ENCODE data around the gene VTA1. TPM values are rescaled to one million over a fixed set of nuclear protein-coding genes. Genes with fewer than 3 reads are reported as not detected.
"Not testable (repeated sequence)": the region's sequence is repeated elsewhere in the genome, so short reads cannot be mapped to it uniquely, and the experiment has no call there.

The VTA1 gene
- total and polyA plus RNA-seq, 2 donors (not counting 1 experiment from before 2014, with no cell fraction given) = 19.8 to 27.9 TPM

GRCh38 chr6:142132625-142133024 is 14.4 kb upstream of the VTA1 start, which contains the start of gene GJE1:
Gene GJE1, plus strand, starts transcription at chr6:142132925. Its CDS starts 234 bp downstream, at chr6:142133159.
- no peak for DNase-seq

GRCh38 chr6:142138876-142139275 is 8.2 kb upstream of the VTA1 start:
- H3K4me2 ChIP-seq (replicated peaks; ENCODE audit: low read depth, low read length, poor library complexity, severe bottlenecking) = no peak overlapping the region
- H3K9me3 ChIP-seq (ENCODE audit: control extremely low read depth in 1 of 3, control insufficient read depth in 2 of 3, insufficient read depth in 1 of 3, low read length in 2 of 3) = no peaks in the 10 kb centered on the region
- H3K27me3 ChIP-seq (replicated peaks in 1 of 4; ENCODE audit: control extremely low read depth in 1 of 4, control insufficient read depth in 3 of 4, insufficient read depth in 4 of 4, low read length in 3 of 4) = peaks cover 0 to 11% (median 3%) of the 10 kb centered on the region in 4 experiments
- no peaks in the 10 kb centered on the region for H3K4me1 ChIP-seq (ENCODE audit: control insufficient read depth in 2 of 2, insufficient read depth in 2 of 2, low read length in 2 of 2)
- no peaks in the 10 kb centered on the region for H3K79me2 ChIP-seq (ENCODE audit: control insufficient read depth, insufficient read depth, low read length)
- no peaks in the 10 kb centered on the region for H4K20me1 ChIP-seq (ENCODE audit: control insufficient read depth, insufficient read depth, low read length, poor library complexity, severe bottlenecking)
- no peaks in the 10 kb centered on the region for H3K36me3 ChIP-seq (replicated peaks in 1 of 2; ENCODE audit: control extremely low read depth in 1 of 2, control insufficient read depth in 1 of 2, extremely low read depth in 1 of 2, insufficient read depth in 2 of 2, low read length in 1 of 2)
- ChIA-PET CTCF (no interaction called here), POLR2A (no interaction called here)
- Mint-ChIP-seq H3K27ac (no peak overlapping the region), H3K4me1 (no peaks in the 10 kb centered on the region), H3K9me3 (ENCODE audit: insufficient read depth) (no peaks in the 10 kb centered on the region), H3K4me3 (no peak overlapping the region), H3K27me3 (peaks cover 11% of the 10 kb centered on the region)
- DNase-seq (no peak), ATAC-seq (ENCODE audit: low read depth) (no peak)
- WGBS (ENCODE audit: insufficient coverage) = no CpG with 5 or more reads among the region's 2 CpGs
- no peak overlapping the region for H2AFZ ChIP-seq (ENCODE audit: insufficient read depth, low read depth, low read length, poor library complexity, severe bottlenecking)
- H3K4me3 ChIP-seq (ENCODE audit: control extremely low read depth in 1 of 5, extremely low read depth in 1 of 5, insufficient read depth in 1 of 5, low read depth in 2 of 5, low read length in 4 of 5) = no peak overlapping the region
- TF ChIP-seq EZH2 (IDR thresholded peaks at IDR 0.05; ENCODE audit: borderline replicate concordance, insufficient read depth, low read depth, low read length, poor library complexity, severe bottlenecking) (no peak), CTCF (IDR thresholded peaks at IDR 0.05) (no peak)
- no peak overlapping the region for H3K9ac ChIP-seq (ENCODE audit: low read length)
- H3K27ac ChIP-seq (ENCODE audit: low read length in 2 of 2) = no peak overlapping the region
- intact Hi-C loops (cut with micrococcal nuclease) = no loop called here

More at GRCh38 chr6:142132625-142133024, 14.4 kb upstream of the VTA1 start, which contains the start of gene GJE1:
- Mint-ChIP-seq H3K4me1 (no peaks in the 10 kb centered on the region), H3K27me3 (peaks cover 20% of the 10 kb centered on the region), H3K9me3 (ENCODE audit: insufficient read depth) (no peaks in the 10 kb centered on the region), H3K27ac (no peak within 1 kb of the TSS), H3K4me3 (no peak within 1 kb of the TSS)
- Histone ChIP-seq H3K9me3 (ENCODE audit: control extremely low read depth in 1 of 3, control insufficient read depth in 2 of 3, insufficient read depth in 1 of 3, low read length in 2 of 3) (no peaks in the 10 kb centered on the region), H3K36me3 (replicated peaks in 1 of 2; ENCODE audit: control extremely low read depth in 1 of 2, control insufficient read depth in 1 of 2, extremely low read depth in 1 of 2, insufficient read depth in 2 of 2, low read length in 1 of 2) (no peaks in the 10 kb centered on the region), H3K27me3 (replicated peaks in 1 of 4; ENCODE audit: control extremely low read depth in 1 of 4, control insufficient read depth in 3 of 4, insufficient read depth in 4 of 4, low read length in 3 of 4) (peaks cover 0 to 22% (median 3%) of the 10 kb centered on the region in 4 experiments), H2AFZ (ENCODE audit: insufficient read depth, low read depth, low read length, poor library complexity, severe bottlenecking) (no peak within 1 kb of the TSS), H4K20me1 (ENCODE audit: control insufficient read depth, insufficient read depth, low read length, poor library complexity, severe bottlenecking) (no peaks in the 10 kb centered on the region), H3K4me3 (ENCODE audit: control extremely low read depth in 1 of 5, extremely low read depth in 1 of 5, insufficient read depth in 1 of 5, low read depth in 2 of 5, low read length in 4 of 5) (no peak within 1 kb of the TSS), H3K79me2 (ENCODE audit: control insufficient read depth, insufficient read depth, low read length) (no peaks in the 10 kb centered on the region), H3K27ac (ENCODE audit: low read length in 2 of 2) (no peak within 1 kb of the TSS), H3K4me1 (ENCODE audit: control insufficient read depth in 2 of 2, insufficient read depth in 2 of 2, low read length in 2 of 2) (no peaks in the 10 kb centered on the region), H3K9ac (ENCODE audit: low read length) (no peak within 1 kb of the TSS), H3K4me2 (replicated peaks; ENCODE audit: low read depth, low read length, poor library complexity, severe bottlenecking) (no peak within 1 kb of the TSS)
- POLR2A ChIA-PET = no interaction called here
- no peak for ATAC-seq (ENCODE audit: low read depth)
- CTCF ChIA-PET = no interaction called here
- 100% methylated on average over 1 of the region's 1 CpG for WGBS (ENCODE audit: insufficient coverage)
- intact Hi-C loops (cut with micrococcal nuclease) = no loop called here
- TF ChIP-seq EZH2 (IDR thresholded peaks at IDR 0.05; ENCODE audit: borderline replicate concordance, insufficient read depth, low read depth, low read length, poor library complexity, severe bottlenecking) = no peak
- TF ChIP-seq CTCF (IDR thresholded peaks at IDR 0.05) = no peak

- CTCF ChIA-PET; H4K20me1 ChIP-seq (ENCODE audit: control insufficient read depth, insufficient read depth, low read length, poor library complexity, severe bottlenecking); H3K9ac ChIP-seq (ENCODE audit: low read length); H3K4me1 ChIP-seq (ENCODE audit: control insufficient read depth in 2 of 2, insufficient read depth in 2 of 2, low read length in 2 of 2); H3K4me2 ChIP-seq (replicated peaks; ENCODE audit: low read depth, low read length, poor library complexity, severe bottlenecking); H3K9me3 Mint-ChIP-seq (ENCODE audit: insufficient read depth); H3K9me3 ChIP-seq (ENCODE audit: control extremely low read depth in 1 of 3, control insufficient read depth in 2 of 3, insufficient read depth in 1 of 3, low read length in 2 of 3); H3K4me3 ChIP-seq (ENCODE audit: control extremely low read depth in 1 of 5, extremely low read depth in 1 of 5, insufficient read depth in 1 of 5, low read depth in 2 of 5, low read length in 4 of 5); H2AFZ ChIP-seq (ENCODE audit: insufficient read depth, low read depth, low read length, poor library complexity, severe bottlenecking); H3K27ac Mint-ChIP-seq; POLR2A ChIA-PET; H3K4me3 Mint-ChIP-seq; ATAC-seq (ENCODE audit: low read depth); DNase-seq; H3K27ac ChIP-seq (ENCODE audit: low read length in 2 of 2); H3K36me3 ChIP-seq (replicated peaks in 1 of 2; ENCODE audit: control extremely low read depth in 1 of 2, control insufficient read depth in 1 of 2, extremely low read depth in 1 of 2, insufficient read depth in 2 of 2, low read length in 1 of 2): not testable (repeated sequence)
- peaks cover 10% of the 10 kb centered on the region for H3K4me1 Mint-ChIP-seq
- Histone ChIP-seq H3K79me2 (ENCODE audit: control insufficient read depth, insufficient read depth, low read length) (peaks cover 24% of the 10 kb centered on the region), H3K27me3 (replicated peaks in 1 of 4; ENCODE audit: control extremely low read depth in 1 of 4, control insufficient read depth in 3 of 4, insufficient read depth in 4 of 4, low read length in 3 of 4) (peaks cover 0 to 11% (median 3%) of the 10 kb centered on the region in 4 experiments)
- H3K27me3 Mint-ChIP-seq = peaks cover 13% of the 10 kb centered on the region
- WGBS (ENCODE audit: insufficient coverage) = 100% methylated on average over 2 of the region's 13 CpGs
- intact Hi-C loops (cut with micrococcal nuclease) = loop anchor here (10.0 kb wide), 1 partner anchor 423 kb away; no protein-coding TSS in a partner anchor
These were observed 5.5 kb upstream of the VTA1 start for GRCh38 chr6:142141531-142141930.
